Ishikawa (cell line): ENCODE data around the gene LRRC30.

Source experiments
- CEBPB ChIP-seq: IDR thresholded peaks from 2 replicates; pipeline ENCODE4 v1.6.1; 2012
- EP300 ChIP-seq: IDR thresholded peaks from 2 replicates; pipeline ENCODE4 v1.6.1; 2012; ENCODE audit warnings: borderline replicate concordance
- FOXM1 ChIP-seq: IDR thresholded peaks from 2 replicates; pipeline ENCODE4 v1.6.1; 2012; ENCODE audit warnings: low read depth, borderline replicate concordance

DNA sequence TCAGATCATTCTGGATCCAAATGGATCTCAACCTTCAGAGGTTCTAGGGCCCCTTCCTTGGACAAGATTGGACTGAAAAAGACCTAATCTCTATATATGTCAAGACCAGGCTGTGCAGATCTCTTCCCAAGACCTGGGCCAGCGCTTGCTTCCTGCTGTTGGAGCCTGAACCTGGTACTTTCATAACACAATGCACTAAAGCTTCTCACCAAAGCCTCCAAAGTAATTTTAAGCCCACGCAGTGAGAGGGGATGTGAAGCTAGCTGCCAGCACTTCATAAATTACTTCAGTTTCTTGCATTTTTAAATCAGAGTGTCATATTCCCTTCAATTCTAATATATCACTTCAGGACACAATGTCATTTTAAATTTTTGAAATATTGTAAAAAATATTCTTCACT is 50.7 kb downstream of the LRRC30 start:
- no peak for TF ChIP-seq FOXM1
- no peak for TF ChIP-seq CEBPB
- TF ChIP-seq EP300 = no peak
